Neural cell (in vitro differentiated cells): ENCODE results near the gene TOR1AIP1.

Experiments
- EZH2 ChIP-seq: fragments of 200-600, 300-800 bp; shearing (Covaris generic), sonication (generic); IDR thresholded peaks from 2 replicates; pipeline ENCODE4 v1.6.1; 2014; ENCODE audit warnings: antibody characterized with exemption, low read length, borderline replicate concordance, mild to moderate bottlenecking; ENCODE audit not compliant: insufficient read depth, poor library complexity, severe bottlenecking
- REST ChIP-seq: IDR thresholded peaks from 2 replicates; pipeline ENCODE4 v1.6.1; 2012; ENCODE audit warnings: borderline replicate concordance

GRCh38 chr1:179860652-179861051, 21.4 kb upstream of the TOR1AIP1 start:
- TF ChIP-seq EZH2 (no peak), REST (no peak)
